OCI-LY1 (cell line): ENCODE results near the gene TK1.

Source experiments
- H2AFZ ChIP-seq: fragments of 200-600 bp; sonication (generic), shearing (Covaris generic); 2 replicates; pipeline ENCODE4 v1.6.0; 2014; ENCODE audit warnings: antibody characterized with exemption, mild to moderate bottlenecking, low read length
- H3F3A ChIP-seq: fragments of 200-600 bp; sonication (generic), shearing (Covaris generic); 2 replicates; pipeline ENCODE4 v1.6.0; 2014; ENCODE audit warnings: mild to moderate bottlenecking, antibody characterized with exemption, low read length, moderate library complexity; ENCODE audit not compliant: insufficient read depth
- H3K27ac ChIP-seq: fragments of 200-600 bp; sonication (generic); 2 replicates; pipeline ENCODE4 v1.5.1; 2014; ENCODE audit warnings: low read length, mixed run types, mild to moderate bottlenecking, low read depth; ENCODE audit not compliant: poor library complexity, severe bottlenecking
- H3K27me3 ChIP-seq: fragments of 200-600 bp; sonication (generic); 2 replicates; pipeline ENCODE4 v1.6.0; 2014; ENCODE audit warnings: antibody characterized with exemption, mild to moderate bottlenecking, low read length, moderate library complexity; ENCODE audit not compliant: insufficient read depth
- H3K36me3 ChIP-seq: fragments of 200-600 bp; sonication (generic); 2 replicates; pipeline ENCODE4 v1.6.1; 2014; ENCODE audit warnings: mild to moderate bottlenecking, antibody characterized with exemption, low read length, moderate library complexity, mixed read lengths; ENCODE audit not compliant: insufficient read depth
- H3K4me1 ChIP-seq: fragments of 200-600 bp; sonication (generic); 2 replicates; pipeline ENCODE4 v1.5.1; 2014; ENCODE audit warnings: mild to moderate bottlenecking, low read length, moderate library complexity; ENCODE audit not compliant: insufficient read depth, severe bottlenecking
- H3K4me2 ChIP-seq: fragments of 200-600 bp; sonication (generic), shearing (Covaris generic); 2 replicates; pipeline ENCODE4 v1.6.1; 2014; ENCODE audit warnings: low read length
- H3K4me3 ChIP-seq: fragments of 200-600 bp; sonication (generic); 2 replicates; pipeline ENCODE4 v1.5.1; 2014; ENCODE audit warnings: low read length, low read depth, mild to moderate bottlenecking, mixed read lengths; ENCODE audit not compliant: poor library complexity, severe bottlenecking
- H3K79me2 ChIP-seq: fragments of 200-600 bp; shearing (Covaris generic); 2 replicates; pipeline ENCODE4 v1.6.1; 2016; ENCODE audit warnings: mixed run types, low read length, mixed read lengths; ENCODE audit not compliant: insufficient read depth
- H3K9ac ChIP-seq: fragments of 200-600 bp; sonication (generic), shearing (Covaris generic); 2 replicates; pipeline ENCODE4 v1.6.1; 2014; ENCODE audit warnings: mild to moderate bottlenecking, low read length, mixed read lengths
- H3K9me2 ChIP-seq: fragments of 200-600 bp; sonication (generic), shearing (Covaris generic); 2 replicates; pipeline ENCODE4 v1.6.1; 2014; ENCODE audit warnings: low read depth, mild to moderate bottlenecking, low read length, mixed read lengths
- H3K9me3 ChIP-seq: fragments of 200-600 bp; shearing (Covaris generic); 2 replicates; pipeline ENCODE4 v1.6.1; 2014; ENCODE audit warnings: low read length, mixed read lengths
- H4K20me1 ChIP-seq: fragments of 200-600 bp; sonication (generic), shearing (Covaris generic); 2 replicates; pipeline ENCODE4 v1.6.0; 2016; ENCODE audit warnings: mild to moderate bottlenecking, low read length; ENCODE audit not compliant: insufficient read depth
- EZH2 ChIP-seq: fragments of 200-600 bp; sonication (generic), shearing (Covaris generic); IDR thresholded peaks from 2 replicates; pipeline ENCODE4 v1.8.0; 2017; ENCODE audit warnings: borderline replicate concordance, mixed run types, mild to moderate bottlenecking, antibody characterized with exemption, low read length, moderate library complexity, mixed read lengths
- TF ChIP-seq, protein P1 (sequence below): fragments of 200-600 bp; sonication (generic), shearing (Covaris generic); IDR thresholded peaks from 2 replicates; pipeline ENCODE4 v1.5.1; 2017; ENCODE audit warnings: mild to moderate bottlenecking, antibody characterized with exemption, low read length, moderate library complexity, mixed read lengths

The TK1 gene

DNA sequence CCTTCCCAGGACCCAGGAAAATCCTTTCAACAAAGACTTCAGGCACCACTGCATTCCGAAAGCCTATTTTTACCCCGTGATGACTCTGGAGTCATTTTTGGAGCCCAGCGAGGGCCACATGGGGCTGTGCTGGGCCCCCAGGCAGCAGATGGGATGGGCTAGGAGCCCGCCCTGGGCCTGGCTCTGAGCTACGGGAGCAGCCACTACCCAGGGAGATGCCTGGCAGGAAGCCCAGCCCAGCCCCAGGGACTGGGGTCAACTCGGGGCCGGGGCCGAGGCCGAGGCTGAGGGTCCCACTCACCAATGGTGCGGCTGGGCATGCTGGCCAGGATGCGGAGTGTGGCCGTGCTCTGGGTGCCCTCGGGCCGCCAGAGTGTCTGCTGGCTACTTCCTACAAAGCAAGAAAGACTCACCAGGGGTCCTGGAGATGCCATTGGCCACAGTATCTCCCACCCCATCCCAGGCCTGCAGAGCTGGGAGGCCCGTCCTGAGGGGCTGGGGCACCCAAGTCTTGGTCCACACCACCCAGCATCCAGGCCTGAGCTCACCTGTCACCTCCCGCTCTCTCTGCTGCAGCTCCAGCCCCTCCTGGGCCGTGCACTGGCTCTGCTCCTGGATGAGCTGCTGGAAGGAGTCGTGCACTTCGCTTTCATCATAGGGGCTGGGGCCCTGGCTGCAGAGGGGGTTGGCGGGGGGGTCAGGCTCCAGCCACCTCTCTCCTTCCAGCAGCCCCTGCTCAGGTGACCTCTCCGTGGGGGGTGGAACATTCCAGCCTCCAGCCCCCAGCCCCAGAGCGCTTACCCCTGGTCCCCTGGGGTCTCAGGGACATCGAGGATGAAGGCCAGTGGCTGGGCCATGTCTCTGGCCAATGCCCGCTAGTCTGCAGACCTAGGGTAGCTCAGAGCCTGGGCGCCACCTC, 60.6 kb downstream of the TK1 start:
- Histone ChIP-seq H3K9ac (peak overlapping the region; percentile 80), H3K4me3 (peak overlapping the region; percentile 74), H4K20me1 (no peaks in the 10 kb centered on the region), H3K4me2 (peak overlapping the region; percentile 60), H3K36me3 (peaks cover 27% of the 10 kb centered on the region), H3K27me3 (no peaks in the 10 kb centered on the region), H3K9me2 (no peaks in the 10 kb centered on the region), H3K79me2 (no peaks in the 10 kb centered on the region), H3K4me1 (peaks cover 80% of the 10 kb centered on the region), H2AFZ (no peak overlapping the region), H3F3A (no peaks in the 10 kb centered on the region), H3K27ac (peak overlapping the region; percentile 88), H3K9me3 (no peaks in the 10 kb centered on the region)
- TF ChIP-seq, protein P1, sequence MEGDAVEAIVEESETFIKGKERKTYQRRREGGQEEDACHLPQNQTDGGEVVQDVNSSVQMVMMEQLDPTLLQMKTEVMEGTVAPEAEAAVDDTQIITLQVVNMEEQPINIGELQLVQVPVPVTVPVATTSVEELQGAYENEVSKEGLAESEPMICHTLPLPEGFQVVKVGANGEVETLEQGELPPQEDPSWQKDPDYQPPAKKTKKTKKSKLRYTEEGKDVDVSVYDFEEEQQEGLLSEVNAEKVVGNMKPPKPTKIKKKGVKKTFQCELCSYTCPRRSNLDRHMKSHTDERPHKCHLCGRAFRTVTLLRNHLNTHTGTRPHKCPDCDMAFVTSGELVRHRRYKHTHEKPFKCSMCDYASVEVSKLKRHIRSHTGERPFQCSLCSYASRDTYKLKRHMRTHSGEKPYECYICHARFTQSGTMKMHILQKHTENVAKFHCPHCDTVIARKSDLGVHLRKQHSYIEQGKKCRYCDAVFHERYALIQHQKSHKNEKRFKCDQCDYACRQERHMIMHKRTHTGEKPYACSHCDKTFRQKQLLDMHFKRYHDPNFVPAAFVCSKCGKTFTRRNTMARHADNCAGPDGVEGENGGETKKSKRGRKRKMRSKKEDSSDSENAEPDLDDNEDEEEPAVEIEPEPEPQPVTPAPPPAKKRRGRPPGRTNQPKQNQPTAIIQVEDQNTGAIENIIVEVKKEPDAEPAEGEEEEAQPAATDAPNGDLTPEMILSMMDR: no peak
- TF ChIP-seq EZH2: no peak

- H3K9ac ChIP-seq: peak overlapping the region; percentile 80
- H3F3A ChIP-seq: no peaks in the 10 kb centered on the region
- H3K4me1 ChIP-seq: peaks cover 73% of the 10 kb centered on the region
- H3K9me2 ChIP-seq: no peaks in the 10 kb centered on the region
- no peaks in the 10 kb centered on the region for H4K20me1 ChIP-seq
- H3K4me3 ChIP-seq: peak overlapping the region; percentile 74
- no peak overlapping the region for H2AFZ ChIP-seq
- TF ChIP-seq, protein P1: no peak
- TF ChIP-seq EZH2: no peak
- no peaks in the 10 kb centered on the region for H3K27me3 ChIP-seq
- peaks cover 33% of the 10 kb centered on the region for H3K36me3 ChIP-seq
- H3K79me2 ChIP-seq: no peaks in the 10 kb centered on the region
- H3K9me3 ChIP-seq: no peaks in the 10 kb centered on the region
- H3K27ac ChIP-seq: peak overlapping the region; percentile 88
- peak overlapping the region; percentile 60 for H3K4me2 ChIP-seq
These were observed 61.5 kb downstream of the TK1 start for GRCh38 chr17:78125138-78125913.

DNA sequence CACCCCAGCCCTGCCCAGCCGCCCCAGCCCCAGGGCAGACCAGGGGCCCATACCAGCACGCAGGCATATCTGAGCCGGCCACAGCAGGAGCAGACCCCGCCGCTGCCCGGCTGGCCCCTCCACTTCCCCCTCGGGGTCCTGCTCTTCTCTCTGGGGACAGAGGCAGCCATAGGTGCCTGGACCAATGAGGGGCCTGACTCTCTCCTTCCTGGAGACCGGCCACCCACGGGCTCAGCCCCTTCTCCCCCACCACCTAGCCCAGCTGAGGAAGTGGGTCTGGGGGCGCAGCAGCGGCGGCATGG, 62.1 kb downstream of the TK1 start:
- no peak overlapping the region for H2AFZ ChIP-seq
- no peaks in the 10 kb centered on the region for H4K20me1 ChIP-seq
- peak overlapping the region; percentile 80 for H3K9ac ChIP-seq
- TF ChIP-seq, protein P1: no peak
- no peak for TF ChIP-seq EZH2
- H3K4me1 ChIP-seq: peaks cover 68% of the 10 kb centered on the region
- H3K27ac ChIP-seq: peak overlapping the region; percentile 88
- no peaks in the 10 kb centered on the region for H3K9me3 ChIP-seq
- H3K79me2 ChIP-seq: no peaks in the 10 kb centered on the region
- H3K9me2 ChIP-seq: no peaks in the 10 kb centered on the region
- H3K4me3 ChIP-seq: peak overlapping the region; percentile 74
- H3K36me3 ChIP-seq: peaks cover 36% of the 10 kb centered on the region
- H3K4me2 ChIP-seq: peak overlapping the region; percentile 60
- no peaks in the 10 kb centered on the region for H3F3A ChIP-seq
- no peaks in the 10 kb centered on the region for H3K27me3 ChIP-seq
